SK-N-MC (cell line): Measurements from ENCODE around the gene BCL2L1.

Source experiments
- EZH2 ChIP-seq: fragments of 200-600 bp; sonication (generic); IDR thresholded peaks from one replicate; pipeline ENCODE4 v1.6.1; 2017; ENCODE audit warnings: antibody characterized with exemption
- POLR2AphosphoS5 ChIP-seq: IDR thresholded peaks from 2 replicates; pipeline ENCODE4 v1.6.1; 2012; ENCODE audit warnings: mild to moderate bottlenecking, low read depth, low read length, borderline replicate concordance

DNA sequence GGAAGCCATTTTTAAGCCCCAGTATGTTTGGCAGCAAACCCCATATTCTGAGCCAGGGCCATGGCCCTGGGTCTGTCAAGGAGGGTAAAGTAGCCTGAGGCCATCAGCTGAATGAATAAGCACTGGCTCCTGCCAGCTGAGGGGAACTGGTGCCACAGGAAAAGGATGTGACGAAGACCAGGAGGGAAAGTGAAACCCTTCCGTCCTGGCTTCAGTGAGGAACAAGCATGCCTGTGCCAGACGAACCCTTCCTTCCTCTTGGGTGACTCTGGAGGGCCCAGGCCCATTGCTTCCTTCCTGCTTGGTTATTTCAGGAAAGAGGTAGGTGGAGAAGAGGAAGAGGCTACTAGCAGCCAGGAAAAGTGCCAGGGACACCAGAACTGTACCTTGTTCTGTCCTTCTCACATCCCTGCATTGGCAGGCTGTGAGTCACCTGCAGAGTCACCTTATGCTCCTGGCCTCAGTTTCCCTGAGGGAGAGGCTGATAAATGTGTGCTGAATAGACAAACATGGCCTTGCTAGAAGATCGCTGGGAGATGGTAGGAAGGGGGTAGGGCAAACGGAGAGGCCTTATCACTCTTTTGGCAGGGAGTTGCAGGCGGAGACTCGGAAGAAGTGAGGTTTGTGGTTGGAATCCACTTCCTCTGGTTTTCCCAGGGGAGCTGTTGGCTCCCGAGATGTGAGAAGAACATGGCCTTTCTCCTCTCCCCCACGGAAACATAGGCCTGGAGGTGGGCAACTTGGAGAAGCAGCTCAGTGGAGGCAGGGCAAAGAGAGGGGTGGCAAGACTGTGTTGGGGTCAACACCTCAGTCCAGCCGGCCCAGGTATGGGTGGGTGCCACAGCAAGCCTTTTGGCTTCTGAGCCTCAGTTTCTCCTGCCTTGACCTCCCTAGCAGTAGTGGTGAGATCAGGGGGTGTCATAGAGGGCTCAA, 47.5 kb downstream of the BCL2L1 start:
- TF ChIP-seq EZH2, result no peak
- no peak for TF ChIP-seq POLR2AphosphoS5
